Daoy (cell line): Measurements from ENCODE around the gene IQGAP2. TPM values are rescaled to one million over a fixed set of nuclear protein-coding genes. Genes with fewer than 3 reads are reported as not detected.
"Not testable (repeated sequence)": the region's sequence is repeated elsewhere in the genome, so short reads cannot be mapped to it uniquely, and the experiment has no call there.

ENCODE experiments used
- DNase-seq: peaks from one replicate; pipeline ENCODE4 v3.0.0-alpha.2; 2015; ENCODE audit warnings: low read depth
- total RNA-seq: library from RNA; depleted of rRNA; stranded (reverse); fragments of >200 nt; shearing (Covaris generic); gene quantifications from 2 replicates; pipeline ENCODE4 v1.2.3, GENCODE V29; 2014

IQGAP2 gene
- total RNA-seq, 1 experiment from 2014 or later = 6.9 TPM

GRCh38 chr5:76535577-76535976 is 132.5 kb downstream of the IQGAP2 start:
- no peak for DNase-seq

- no peak for DNase-seq
Measured at GRCh38 chr5:76537073-76537543, 134.0 kb downstream of the IQGAP2 start.

- no peak for DNase-seq
Measured at GRCh38 chr5:76542241-76542640, 139.2 kb downstream of the IQGAP2 start.

GRCh38 chr5:76542887-76543690 is 140.0 kb downstream of the IQGAP2 start:
- DNase-seq = no peak

GRCh38 chr5:76544268-76544926 is 141.3 kb downstream of the IQGAP2 start:
- DNase-seq = peak; percentile 37

- no peak for DNase-seq
Measured at GRCh38 chr5:76545184-76545583, 142.1 kb downstream of the IQGAP2 start.

GRCh38 chr5:76546497-76547102 is 143.5 kb downstream of the IQGAP2 start:
- DNase-seq = no peak

GRCh38 chr5:76547242-76547890 is 144.3 kb downstream of the IQGAP2 start:
- DNase-seq = no peak

GRCh38 chr5:76547891-76548524 is 144.9 kb downstream of the IQGAP2 start:
- no peak for DNase-seq

- no peak for DNase-seq
Measured at GRCh38 chr5:76548525-76549229, 145.6 kb downstream of the IQGAP2 start.

GRCh38 chr5:76550881-76551280 is 147.8 kb downstream of the IQGAP2 start:
- DNase-seq = not testable (repeated sequence)

- no peak for DNase-seq
Measured at GRCh38 chr5:76552546-76552945, 149.5 kb downstream of the IQGAP2 start.

GRCh38 chr5:76553251-76553650 is 150.2 kb downstream of the IQGAP2 start:
- no peak for DNase-seq

- no peak for DNase-seq
Measured at GRCh38 chr5:76555114-76555513, 152.0 kb downstream of the IQGAP2 start.

GRCh38 chr5:76555717-76556116 is 152.6 kb downstream of the IQGAP2 start:
- DNase-seq = no peak

GRCh38 chr5:76556511-76557221 is 153.6 kb downstream of the IQGAP2 start:
- DNase-seq = no peak

- no peak for DNase-seq
Measured at GRCh38 chr5:76560952-76561891, 158.1 kb downstream of the IQGAP2 start.

- DNase-seq = no peak
Measured at GRCh38 chr5:76561959-76562358, 158.9 kb downstream of the IQGAP2 start.

GRCh38 chr5:76565009-76565408 is 161.9 kb downstream of the IQGAP2 start:
- no peak for DNase-seq
